ENCODE measurements around the gene STX4.

Gene STX4

DNA sequence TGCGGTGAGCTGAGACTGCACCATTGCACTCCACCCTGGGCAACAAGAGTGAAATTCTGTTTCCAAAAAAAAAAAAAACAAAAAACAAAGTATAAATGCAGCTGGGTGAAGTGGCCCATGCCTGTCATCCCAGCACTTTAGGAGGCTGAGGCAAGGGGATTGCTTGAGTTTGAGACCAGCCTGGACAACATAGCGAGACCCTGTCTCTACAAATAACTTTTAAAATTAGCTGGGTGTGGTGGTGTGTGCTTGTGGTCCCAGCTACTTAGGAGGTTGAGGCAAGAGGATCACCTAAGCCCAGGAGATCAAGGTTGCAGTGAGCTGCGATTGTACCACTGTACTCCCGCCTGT, 10.1 kb upstream of the STX4 start:
- CTCF ChIA-PET = interaction anchor here (0.7 to 1.0 kb wide), 2 partner anchors 9 to 38 kb away, joined by 3 read pairs; partner anchors contain the start of gene HSD3B7
- POLR2A ChIA-PET = interaction anchor here (0.6 to 1.0 kb wide), 2 partner anchors 10 to 44 kb away, joined by 3 read pairs; partner anchors contain the start of gene STX4
- no peak for DNase-seq (ENCODE audit: low read depth, low spot score)
- no peak overlapping the region for H3K4me3 ChIP-seq (ENCODE audit: low read depth, low read length)
- TF ChIP-seq CTCF (IDR thresholded peaks at IDR 0.05; ENCODE audit: insufficient read depth, low read length, missing control alignments) = no peak

DNA sequence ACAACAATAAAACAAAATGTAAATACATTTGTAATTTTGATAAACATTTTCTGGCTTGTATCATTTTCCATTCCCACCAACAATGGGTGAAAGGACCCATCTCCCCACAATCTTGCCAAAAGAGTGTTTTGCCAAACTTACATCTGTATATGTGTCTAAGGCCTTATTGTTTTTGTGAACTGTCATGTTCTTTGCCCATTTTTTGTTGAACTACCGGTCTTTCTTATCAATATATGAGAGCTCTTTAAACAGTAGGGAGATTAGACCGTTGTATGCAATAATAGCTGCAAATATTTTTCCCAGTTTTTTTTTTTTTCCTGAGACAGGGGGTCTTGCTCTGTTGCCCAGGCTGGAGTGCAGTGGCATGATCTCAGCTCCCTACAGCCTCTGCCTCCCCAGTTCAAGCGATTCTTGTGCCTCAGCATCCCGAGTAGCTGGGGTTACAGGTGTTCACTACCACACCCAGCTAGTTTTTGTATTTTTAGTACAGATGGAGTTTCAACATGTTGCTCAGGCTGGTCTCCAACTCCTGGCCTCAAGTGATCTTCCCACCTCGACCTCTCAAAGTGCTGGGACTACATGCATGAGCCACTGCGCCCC, 9.6 kb upstream of the STX4 start:
- no peak for TF ChIP-seq CTCF (IDR thresholded peaks at IDR 0.05; ENCODE audit: insufficient read depth, low read length, missing control alignments)
- POLR2A ChIA-PET = interaction anchor here (1.0 kb wide), 1 partner anchor 10 kb away, joined by 3 read pairs; the partner anchor contains the start of gene STX4
- CTCF ChIA-PET = interaction anchor here (0.7 to 1.0 kb wide), 2 partner anchors 9 to 39 kb away, joined by 3 read pairs; partner anchors contain the start of gene HSD3B7
- DNase-seq (ENCODE audit: low read depth, low spot score) = no peak
- H3K4me3 ChIP-seq (ENCODE audit: low read depth, low read length) = no peak overlapping the region

DNA sequence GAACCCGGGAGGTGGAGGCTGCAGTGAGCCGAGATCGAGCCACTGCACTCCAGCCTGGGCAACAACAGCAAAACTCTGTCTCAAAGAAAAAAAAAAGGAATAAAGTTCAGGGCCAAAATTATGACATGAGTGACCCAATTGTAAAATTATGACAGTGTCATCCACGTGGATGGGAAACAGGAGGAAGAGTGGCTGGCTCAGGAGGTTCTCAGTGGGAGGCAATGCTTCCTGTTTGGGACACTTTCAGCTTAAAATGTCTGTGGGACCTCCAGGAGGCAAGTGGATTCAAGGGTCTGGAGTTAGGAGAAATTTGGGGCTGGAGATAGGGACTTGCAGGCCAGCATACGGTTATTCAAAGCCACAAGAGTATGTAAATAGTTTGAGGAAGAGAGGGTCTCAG, 8.0 kb upstream of the STX4 start:
- H3K4me3 ChIP-seq (ENCODE audit: low read depth, low read length) = no peak overlapping the region
- no peak for TF ChIP-seq CTCF (IDR thresholded peaks at IDR 0.05; ENCODE audit: insufficient read depth, low read length, missing control alignments)
- DNase-seq (ENCODE audit: low read depth, low spot score) = no peak
- POLR2A ChIA-PET = no interaction called here
- CTCF ChIA-PET = interaction anchor here (1.2 to 1.3 kb wide), 2 partner anchors 9 to 40 kb away, joined by 3 to 4 read pairs; partner anchors contain the start of gene HSD3B7

- H3K4me3 ChIP-seq (ENCODE audit: low read depth, low read length) = no peak overlapping the region
- ChIA-PET POLR2A (no interaction called here), CTCF (no interaction called here)
- no peak for TF ChIP-seq CTCF (IDR thresholded peaks at IDR 0.05; ENCODE audit: insufficient read depth, low read length, missing control alignments)
- DNase-seq (ENCODE audit: low read depth, low spot score) = no peak
These were observed 4.1 kb upstream of the STX4 start for GRCh38 chr16:31029272-31029671.

- TF ChIP-seq CTCF (IDR thresholded peaks at IDR 0.05; ENCODE audit: insufficient read depth, low read length, missing control alignments) = no peak
- ChIA-PET POLR2A (no interaction called here), CTCF (interaction anchor here (1.6 to 1.8 kb wide), 2 partner anchors 9 to 111 kb away, joined by 4 read pairs; no protein-coding TSS in a partner anchor)
- DNase-seq (ENCODE audit: low read depth, low spot score) = no peak
- no peak overlapping the region for H3K4me3 ChIP-seq (ENCODE audit: low read depth, low read length)
These were observed 2.1 kb upstream of the STX4 start for GRCh38 chr16:31031276-31031675.

GRCh38 chr16:31033709-31034492, 543 bp downstream of the STX4 start:
- TF ChIP-seq CTCF (IDR thresholded peaks at IDR 0.05; ENCODE audit: insufficient read depth, low read length, missing control alignments) = no peak
- POLR2A ChIA-PET = interaction anchor here (0.8 to 1.5 kb wide), 6 partner anchors 9 to 151 kb away, joined by 3 to 10 read pairs (median 4); partner anchors contain the start of gene ZNF668

More at GRCh38 chr16:31033709-31034492, 543 bp downstream of the STX4 start:
- H3K4me3 ChIP-seq (ENCODE audit: low read depth, low read length) = peak overlapping the region; percentile 99
- CTCF ChIA-PET = interaction anchor here (0.9 to 2.5 kb wide), 5 partner anchors 8 to 109 kb away, joined by 3 to 12 read pairs (median 4); no protein-coding TSS in a partner anchor
- DNase-seq (ENCODE audit: low read depth, low spot score) = peak; percentile 7
